Fibroblast of peridontal ligament (primary cell): ENCODE results near the gene SUMO4.

Source experiments
- DNase-seq: peaks from one replicate; pipeline ENCODE4 v3.0.0-alpha.2; 2010; ENCODE audit errors: extremely low read depth

SUMO4 gene

DNA sequence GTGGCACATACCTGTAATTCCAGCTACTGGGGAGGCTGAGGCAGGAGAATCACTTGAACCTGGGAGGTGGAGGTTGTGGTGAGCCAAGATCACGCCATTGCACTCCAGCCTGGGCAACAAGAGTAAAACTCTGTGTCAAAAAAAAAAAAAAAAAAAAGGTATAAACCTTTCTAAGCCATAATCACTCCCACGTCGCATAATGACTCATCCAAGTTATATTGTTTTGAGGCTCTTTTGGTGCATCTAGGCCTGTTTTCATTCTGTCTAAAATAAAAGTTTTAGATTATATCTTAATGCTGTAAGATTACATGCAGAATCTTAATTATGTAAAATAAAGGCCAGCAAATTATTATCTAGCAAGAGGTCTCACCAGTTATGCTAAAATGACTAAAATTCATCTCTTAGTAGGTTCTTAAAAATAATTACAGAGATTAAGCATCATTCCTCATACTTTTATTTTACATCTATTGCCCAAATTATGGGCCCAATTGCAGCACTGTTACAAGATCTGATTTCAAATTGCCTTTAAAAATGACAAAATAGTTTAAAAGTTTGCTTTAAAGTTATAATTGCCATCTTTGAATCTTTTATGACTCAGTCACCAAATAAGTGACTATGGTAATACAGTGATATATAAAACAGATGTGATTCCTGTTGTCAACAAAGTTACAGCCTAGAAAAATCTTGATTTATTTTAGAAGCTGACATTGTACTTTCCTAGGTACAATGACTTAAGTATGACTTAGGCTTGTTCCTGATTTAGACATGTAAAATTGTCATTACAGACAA is 10.4 kb upstream of the SUMO4 start:
- DNase-seq: peak; percentile 63

DNA sequence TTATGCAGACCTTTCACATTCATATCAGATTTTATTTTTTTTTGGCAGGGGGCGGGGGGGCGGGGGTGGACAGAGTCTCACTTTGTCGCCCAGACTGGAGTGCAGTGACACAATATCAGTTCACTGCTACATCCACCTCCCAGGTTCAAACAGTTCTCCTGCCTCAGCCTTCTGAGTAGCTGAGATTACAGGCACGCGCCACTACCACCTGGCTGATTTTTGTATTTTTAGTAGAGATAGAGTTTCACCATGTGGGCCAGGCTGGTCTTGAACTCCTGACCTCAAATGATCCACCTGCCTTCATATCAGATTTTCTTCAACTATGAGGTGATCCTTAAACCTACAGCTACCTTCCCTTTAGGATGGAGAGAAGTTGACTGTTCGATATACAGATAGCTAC is 8.0 kb upstream of the SUMO4 start:
- DNase-seq: no peak

DNA sequence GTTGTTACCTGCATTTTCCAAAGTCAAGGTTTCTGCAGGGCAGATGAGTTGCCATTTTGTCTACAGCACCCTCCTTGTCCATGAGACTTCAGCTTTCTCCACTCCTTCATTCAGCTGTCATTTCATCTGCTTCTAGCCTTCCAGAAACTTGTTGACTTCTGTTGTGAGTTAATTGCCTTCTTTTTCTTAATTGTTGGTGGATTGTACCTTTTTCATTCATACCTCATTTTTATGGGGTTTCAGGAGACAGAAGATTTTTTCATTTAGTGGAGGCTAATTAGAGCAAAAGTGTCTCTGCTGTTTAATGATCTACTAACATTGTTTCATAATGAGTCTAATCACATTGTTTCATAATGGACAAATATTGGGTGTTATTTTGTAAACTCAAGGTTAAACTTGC is 7.5 kb upstream of the SUMO4 start:
- no peak for DNase-seq

DNA sequence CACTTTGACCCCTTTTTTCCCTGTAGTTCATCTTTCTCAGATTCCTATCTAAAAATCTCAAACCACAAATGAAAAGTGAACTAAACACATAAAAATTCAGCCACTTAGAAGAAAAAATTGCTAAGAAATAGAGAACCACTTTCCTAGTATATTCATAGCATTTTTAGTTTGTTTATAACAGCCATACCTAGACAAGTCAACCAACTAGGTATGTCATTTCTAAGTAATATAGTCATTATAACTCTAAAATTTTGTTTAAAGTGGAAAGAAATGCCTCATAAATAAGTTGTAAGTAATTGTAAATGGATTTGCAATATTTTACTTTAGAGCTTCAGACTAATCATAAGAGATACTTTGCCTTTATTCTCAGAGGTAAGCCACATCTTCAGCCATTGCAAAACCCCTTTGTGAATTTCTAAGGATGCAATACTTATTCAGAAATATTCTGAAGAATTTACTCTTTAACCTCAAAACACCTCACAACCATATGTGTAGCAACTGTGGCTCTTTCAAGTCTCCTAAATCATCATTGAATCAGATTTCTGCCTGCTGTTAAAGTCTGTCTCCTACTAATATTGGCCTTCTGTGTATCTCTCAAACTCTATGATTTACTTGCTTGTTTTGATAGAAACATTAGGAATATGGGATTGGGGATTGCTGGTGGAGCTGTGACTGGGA is 6.9 kb upstream of the SUMO4 start:
- DNase-seq: no peak

DNA sequence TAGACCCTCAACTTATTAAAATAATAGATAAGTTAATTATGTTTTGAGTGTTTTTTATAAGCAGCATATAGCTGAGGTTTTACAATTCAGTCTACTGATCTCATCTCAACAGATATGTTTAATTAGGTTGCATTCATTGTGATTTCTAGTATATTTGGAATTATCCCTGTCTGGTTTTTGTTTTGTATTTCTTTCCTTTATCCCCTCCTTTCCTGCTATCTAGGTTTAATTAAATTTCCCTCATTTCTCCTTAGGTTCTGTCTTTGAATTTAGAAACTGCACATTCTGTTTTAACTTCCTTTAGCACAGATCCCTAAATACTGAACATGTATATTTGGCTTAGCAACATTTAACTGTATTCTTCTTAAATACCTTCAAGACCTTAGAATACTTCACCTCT is 4.9 kb upstream of the SUMO4 start:
- no peak for DNase-seq

DNA sequence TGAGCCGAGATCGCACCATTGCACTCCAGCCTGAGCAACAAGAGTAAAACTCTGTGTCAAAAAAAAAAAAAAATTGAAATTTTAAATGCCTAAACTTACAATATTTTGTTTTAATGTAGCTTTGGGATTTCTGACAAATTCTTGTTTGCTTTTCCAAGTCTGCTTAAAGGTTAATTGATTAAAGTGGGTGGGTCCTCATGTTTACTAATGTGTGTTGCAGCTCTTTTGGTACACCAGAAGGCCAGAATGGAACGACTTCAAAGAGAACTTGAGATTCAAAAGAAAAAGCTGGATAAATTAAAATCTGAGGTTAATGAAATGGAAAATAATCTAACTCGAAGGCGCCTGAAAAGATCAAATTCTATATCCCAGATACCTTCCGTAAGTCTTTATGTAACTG is 2.7 kb upstream of the SUMO4 start:
- DNase-seq: no peak

DNA sequence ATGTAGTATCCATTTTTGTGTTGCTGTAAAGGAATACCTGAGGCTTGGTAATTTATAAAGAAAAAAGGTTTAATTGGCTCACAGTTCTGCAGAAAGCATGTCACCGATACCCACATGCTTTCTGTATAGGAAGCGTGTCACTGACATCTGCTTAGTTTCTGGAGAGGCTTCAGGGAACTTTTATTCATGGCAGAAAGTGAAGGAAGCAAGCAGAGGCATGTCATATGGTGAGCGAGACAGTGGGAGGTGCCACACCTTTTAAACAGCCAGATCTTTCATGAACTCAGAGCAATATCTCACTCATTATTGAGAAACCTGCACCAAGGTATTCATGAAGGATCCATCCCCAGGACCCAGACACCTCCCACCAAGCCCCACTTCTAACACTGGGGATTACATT is 3.5 kb downstream of the SUMO4 start:
- DNase-seq: no peak

DNA sequence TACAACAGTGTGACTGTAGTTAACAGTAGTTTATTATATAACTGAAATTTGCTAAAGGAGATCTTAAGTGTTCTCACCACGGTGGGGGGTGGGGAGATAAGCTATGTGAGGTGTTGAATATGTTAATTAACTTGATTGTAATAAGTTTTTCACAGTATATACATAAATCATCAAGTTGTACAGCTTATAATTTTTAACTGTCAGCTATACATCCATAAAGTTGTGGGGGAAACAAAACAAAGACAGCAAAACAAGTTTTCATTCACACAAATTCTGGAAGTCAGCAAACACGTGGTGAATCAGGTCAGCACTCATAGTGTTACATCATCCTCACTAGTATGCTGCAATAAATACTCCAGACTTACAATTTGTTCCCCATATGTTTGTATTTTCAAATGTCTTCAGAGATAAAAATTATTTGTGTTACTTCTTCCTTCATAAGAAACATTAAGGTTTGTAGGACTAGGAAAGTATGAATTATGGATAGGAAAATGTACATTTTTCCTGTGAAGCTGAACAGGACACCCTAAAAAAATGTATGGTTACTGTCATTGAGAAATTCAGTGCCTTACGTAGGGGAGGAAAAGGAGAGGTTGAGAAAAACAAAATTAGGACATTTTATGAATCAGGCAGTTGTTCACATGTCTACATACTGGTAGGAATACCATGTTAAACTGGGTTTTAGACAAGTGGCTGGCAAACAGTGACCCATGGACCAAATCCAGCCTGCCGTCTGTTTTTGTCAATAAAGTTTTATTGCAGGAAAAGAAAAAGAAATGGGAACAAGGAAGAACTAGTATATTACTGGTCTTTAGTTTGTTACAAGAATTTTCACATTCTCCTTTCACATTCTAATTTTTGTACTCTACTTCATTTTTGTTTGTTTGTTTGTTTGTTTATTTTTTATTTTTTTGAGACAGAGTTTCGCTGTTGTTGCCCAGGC is 6.0 kb downstream of the SUMO4 start:
- DNase-seq: peak; percentile 70

DNA sequence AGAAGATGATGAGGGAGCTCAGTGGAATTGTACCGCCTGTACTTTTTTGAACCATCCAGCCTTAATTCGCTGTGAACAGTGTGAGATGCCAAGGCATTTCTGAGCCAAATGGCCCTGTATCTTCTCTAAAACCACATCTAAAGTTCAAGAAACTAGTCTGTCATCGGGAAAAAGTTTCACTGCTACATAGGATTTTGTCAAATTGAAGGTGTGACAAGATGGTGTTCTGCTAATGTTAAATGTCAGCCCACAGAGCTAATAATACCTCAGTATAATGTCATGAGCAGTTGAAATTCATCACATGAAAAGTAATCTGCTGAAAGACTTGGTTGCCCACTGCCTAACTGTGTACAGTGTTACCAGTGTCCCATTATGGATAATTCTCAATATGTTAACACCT is 9.6 kb downstream of the SUMO4 start:
- no peak for DNase-seq

DNA sequence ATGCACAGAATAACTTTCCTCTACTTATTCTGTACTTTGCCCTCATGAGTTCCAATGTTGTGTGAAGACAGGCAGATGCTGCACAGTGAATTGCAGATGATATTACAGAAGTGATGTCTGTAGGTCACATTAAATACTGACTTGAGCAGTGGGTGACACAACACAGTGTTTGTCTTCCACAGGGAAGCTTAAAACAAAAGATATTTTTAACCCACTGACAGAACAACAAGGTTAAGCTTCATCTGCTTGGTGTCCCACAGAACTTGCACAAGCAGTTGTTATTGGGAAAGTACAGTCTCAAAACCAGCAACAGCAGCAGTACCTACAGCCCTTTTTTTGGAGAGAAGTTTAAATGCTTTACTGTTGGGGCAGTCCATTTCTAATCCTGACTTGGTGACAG is 10.5 kb downstream of the SUMO4 start:
- no peak for DNase-seq

DNA sequence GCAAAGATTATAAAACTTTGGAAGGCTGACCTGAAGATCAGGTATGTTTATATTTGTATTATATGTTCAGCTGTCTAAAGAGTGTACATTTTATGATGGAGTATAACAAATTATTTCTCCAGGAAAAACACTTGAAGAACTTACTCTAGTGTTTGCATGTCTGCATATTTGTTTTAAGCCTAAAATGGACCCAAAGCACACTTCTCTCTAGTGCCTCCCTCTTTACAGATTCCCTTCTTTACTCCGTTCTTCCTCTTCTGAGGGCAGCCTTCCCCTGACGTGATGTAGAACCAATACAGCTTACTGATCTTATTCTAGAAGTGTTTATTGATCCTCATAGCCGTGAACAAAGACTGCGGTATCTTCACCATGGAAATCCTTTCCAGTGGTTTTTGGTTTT is 13.9 kb downstream of the SUMO4 start:
- no peak for DNase-seq

DNA sequence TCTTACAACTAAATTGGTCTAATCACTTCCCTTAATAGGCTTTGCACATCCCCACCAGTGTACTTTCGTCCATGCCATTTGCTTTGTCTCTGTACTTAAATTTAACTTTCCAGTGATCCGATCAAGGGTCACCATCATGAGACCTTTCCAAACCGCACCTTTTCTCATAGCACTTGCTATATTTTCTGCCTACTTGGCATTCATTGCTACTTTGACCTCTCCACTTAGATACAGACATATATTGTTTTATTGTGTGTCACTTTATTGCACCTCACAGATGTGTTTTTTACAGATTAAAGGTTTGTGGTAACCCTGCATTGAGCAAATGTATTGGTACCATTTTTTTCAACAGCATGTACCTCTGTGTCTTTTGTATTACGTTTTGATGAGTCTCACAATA is 14.8 kb downstream of the SUMO4 start:
- no peak for DNase-seq

DNA sequence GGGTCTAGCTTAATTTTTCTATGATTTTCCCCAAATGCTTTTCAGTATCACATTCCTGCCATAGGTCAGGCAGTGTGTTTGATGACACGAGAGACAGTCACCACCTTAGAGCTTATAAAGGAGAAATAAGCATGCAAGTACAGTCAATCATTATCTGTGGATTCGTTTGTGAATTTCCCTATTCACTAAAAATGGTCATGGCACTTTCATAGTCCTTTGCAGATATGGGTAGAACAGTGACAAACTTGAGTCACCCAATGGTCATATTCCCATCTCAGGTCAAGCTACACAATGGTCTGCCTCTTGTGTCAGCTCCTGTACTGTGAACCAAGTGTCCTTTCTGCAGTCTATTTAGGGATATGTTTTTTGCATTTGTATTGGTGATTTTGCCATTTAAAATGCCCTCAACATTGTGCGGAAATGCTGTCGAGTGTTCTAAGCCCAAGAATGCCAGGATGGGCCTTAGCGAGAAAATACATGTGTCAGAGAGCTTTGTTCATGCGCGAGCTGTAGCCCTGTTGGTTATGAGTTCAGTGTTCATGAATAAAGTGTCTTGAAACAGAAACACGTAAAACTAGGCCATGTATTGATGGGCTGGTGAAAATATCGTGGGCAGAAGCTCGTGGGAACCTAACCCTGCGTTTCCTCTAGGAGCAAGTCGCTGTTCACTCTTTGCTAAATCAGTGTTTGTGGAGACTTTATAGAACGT is 19.8 kb downstream of the SUMO4 start:
- DNase-seq: no peak

DNA sequence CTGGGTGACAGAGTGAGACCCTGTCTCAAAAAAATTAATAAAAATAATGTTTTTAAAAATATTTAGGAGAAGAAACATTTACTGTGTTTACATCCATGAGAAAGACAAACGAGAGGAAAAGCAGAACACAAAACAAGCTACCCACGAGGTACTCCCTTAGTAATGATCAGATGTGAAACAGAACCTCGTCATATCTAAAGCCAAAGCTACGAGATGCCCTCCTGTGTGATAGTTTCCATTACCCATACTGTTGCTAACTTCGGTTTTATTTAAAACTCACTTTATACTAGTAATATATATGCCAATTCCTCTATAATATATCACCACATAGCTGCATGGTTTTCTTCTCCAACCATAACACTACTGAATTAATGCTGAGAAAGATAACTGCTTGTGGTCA is 21.1 kb downstream of the SUMO4 start:
- DNase-seq: no peak

DNA sequence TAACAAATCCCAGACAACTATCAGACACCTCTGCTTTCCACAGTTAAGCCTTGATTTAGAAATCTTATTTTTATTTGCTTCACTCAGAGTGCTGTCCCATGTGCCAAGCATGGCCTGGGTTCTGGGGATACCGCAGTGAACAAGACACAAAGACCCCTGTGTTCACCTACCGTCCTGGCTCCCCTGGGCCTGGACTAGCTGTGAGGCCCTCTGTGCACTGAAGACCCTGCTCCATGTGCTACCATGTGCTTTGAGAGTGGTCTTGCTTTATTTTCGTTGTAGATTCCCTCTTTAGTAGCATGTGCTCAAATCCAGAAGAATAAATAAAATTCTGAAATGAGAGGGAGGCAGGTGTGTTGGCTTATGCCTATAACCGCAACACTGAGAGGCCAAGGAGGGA is 22.5 kb downstream of the SUMO4 start:
- no peak for DNase-seq

DNA sequence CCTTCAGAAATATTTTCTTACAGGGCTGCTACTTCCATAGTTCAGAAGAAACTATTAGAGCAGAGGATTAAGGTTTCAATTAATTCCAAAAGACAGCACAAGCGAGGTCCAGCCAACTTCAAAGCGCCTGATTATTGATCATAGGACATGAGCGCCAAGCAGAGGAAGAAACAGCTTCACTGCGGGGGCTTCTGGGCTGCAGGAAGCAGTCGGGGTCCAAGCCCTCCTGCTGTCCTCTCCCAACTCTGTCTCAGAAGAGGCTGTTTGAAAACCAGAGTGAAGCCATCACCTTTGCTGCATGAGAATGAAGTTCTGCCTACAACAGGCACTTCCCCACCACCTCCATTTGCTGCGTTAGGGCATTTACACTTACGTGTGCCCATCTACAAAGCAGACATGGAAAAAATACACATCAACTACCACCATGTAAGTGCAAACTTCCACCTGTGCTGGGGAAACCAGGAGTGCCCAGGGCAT is 23.9 kb downstream of the SUMO4 start:
- no peak for DNase-seq

DNA sequence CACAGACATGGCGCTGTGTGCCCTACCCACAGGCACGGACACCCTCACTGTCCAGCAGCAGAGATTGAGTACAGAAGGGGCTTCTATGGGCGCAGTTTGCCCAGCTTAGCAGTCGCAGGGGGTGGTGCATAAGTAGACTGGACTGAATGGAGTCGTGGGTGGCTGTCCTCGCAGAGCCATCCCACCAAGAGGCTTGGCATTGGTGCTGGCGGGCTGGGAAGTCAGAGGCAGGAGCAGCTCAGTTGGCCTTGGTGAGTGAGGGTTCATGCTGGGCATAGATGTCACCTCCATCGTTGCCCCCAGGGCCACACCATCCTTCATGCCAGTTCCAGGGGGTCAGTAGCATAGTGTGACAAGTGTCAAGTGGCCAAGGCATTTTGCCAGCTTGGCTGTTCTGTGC is 25.2 kb downstream of the SUMO4 start:
- DNase-seq: no peak

DNA sequence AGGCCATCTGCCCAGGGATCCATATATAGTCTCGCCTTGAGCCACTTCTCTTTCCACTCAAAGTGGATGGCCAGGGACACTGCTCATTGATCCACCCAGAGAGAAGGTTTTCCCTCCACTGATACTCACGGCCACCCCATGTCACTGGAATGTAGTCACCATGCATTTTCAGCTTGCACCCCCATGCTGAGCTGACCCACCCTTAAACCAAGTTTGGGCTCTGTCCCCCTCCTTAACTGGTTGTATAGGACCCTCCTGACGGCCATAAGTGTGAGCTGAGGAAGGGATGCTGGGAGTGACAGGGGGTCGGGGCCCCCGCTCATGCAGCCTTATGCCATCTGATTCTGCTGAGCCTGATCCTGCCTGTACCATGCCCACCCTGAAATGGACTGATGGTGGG is 25.7 kb downstream of the SUMO4 start:
- DNase-seq: no peak

DNA sequence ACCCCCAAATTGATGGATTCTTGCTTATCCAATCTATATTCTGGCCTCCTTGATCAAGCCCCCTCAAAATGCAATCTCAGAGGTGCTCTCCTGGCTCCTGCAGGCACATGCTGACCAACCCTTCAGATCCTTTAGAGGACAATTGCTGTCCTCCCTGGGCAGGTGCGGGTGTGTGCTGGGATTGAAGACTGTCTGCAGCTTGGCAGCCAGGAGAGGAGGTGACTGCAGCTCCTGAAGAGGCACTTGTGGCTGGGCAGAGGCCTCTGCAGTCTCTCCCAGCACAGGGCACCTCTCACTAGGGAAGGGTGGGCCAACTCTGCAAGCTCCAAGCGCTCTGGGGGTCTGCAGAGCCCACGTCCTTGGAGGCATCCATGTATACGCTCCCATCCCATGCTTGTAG is 28.5 kb downstream of the SUMO4 start:
- no peak for DNase-seq

DNA sequence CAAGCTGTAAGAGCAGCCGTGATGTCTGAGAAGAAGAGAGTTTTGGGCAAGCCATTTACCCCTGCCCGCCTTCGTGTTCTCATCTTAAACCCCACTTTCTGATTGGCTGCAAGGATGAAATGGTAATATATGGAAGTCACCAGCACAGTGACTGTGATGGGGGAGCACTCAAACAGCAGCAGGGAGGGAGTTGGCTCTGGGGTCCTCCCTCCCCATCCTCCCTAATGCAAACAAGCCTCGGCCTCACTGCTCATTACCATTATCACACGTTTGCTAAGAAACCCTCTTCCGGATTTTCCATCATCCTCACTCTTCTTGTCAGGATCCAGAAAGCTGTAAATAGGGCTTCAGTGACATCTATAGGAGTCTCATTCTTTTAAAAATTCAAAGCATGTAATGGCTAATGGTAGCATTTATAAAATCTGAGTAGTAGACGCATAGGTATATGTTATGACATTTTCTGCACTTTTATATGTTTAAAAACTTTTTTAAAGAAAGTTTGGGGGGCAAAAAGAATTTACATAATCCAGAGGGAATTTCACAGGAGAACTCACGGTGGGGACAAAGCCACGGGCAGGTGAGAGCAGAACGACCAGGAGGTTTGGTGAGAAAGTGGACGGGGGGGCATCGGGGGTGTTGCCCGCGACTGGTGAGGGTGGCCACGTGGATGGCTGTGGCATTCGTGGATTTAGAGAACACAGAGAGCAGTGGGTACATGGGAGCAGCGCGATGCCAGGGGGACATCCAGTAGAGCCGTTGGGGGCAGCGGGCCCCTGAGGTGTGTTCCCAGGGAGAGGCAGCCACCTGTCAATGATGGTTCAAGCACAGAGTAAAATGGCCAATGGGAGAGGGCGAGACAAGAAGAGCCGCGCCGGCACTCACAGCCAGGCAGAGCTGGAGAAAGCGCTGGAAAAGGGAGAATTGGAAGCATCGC is 29.6 kb downstream of the SUMO4 start:
- peak; percentile 14 for DNase-seq
